Measurements from ENCODE around the gene MYO1D.
A peak's percentile ranks its signal among the peaks of the same experiment; 100 is the strongest.

MYO1D gene

GRCh38 chr17:32601866-32602265, 275.1 kb downstream of the MYO1D start:
- Histone ChIP-seq H3K4me2 (no peak overlapping the region), H3K79me2 (ENCODE audit: insufficient read depth, low read depth) (no peaks in the 10 kb centered on the region), H3K27me3 (ENCODE audit: insufficient read depth, low read depth) (no peaks in the 10 kb centered on the region), H3K36me3 (ENCODE audit: insufficient read depth) (no peaks in the 10 kb centered on the region), H4K20me1 (ENCODE audit: insufficient read depth) (no peaks in the 10 kb centered on the region), H2AFZ (ENCODE audit: low read depth) (no peak overlapping the region), H3K4me3 (IDR thresholded peaks at IDR 0.05; ENCODE audit: insufficient read depth, low read depth, low read length) (no peak overlapping the region), H3K4me1 (ENCODE audit: low read depth, poor library complexity, severe bottlenecking) (peaks cover 10% of the 10 kb centered on the region), H3K27ac (no peak overlapping the region), H3K9ac (no peak overlapping the region)
- TF ChIP-seq CTCF (conservative IDR thresholded peaks at IDR 0.05; ENCODE audit: low read depth, low read length): no peak

GRCh38 chr17:32596628-32597027, 280.3 kb downstream of the MYO1D start:
- H2AFZ ChIP-seq (ENCODE audit: low read depth): peak overlapping the region; percentile 88
- peak overlapping the region; percentile 69 for H3K9ac ChIP-seq
- H3K79me2 ChIP-seq (ENCODE audit: insufficient read depth, low read depth): no peaks in the 10 kb centered on the region
- no peaks in the 10 kb centered on the region for H3K27me3 ChIP-seq (ENCODE audit: insufficient read depth, low read depth)
- peak overlapping the region; percentile 84 for H3K27ac ChIP-seq
- H3K4me3 ChIP-seq (IDR thresholded peaks at IDR 0.05; ENCODE audit: insufficient read depth, low read depth, low read length): no peak overlapping the region
- peak overlapping the region; percentile 81 for H3K4me2 ChIP-seq
- no peaks in the 10 kb centered on the region for H3K36me3 ChIP-seq (ENCODE audit: insufficient read depth)
- H4K20me1 ChIP-seq (ENCODE audit: insufficient read depth): no peaks in the 10 kb centered on the region
- no peak for TF ChIP-seq CTCF (conservative IDR thresholded peaks at IDR 0.05; ENCODE audit: low read depth, low read length)
- H3K4me1 ChIP-seq (ENCODE audit: low read depth, poor library complexity, severe bottlenecking): peaks cover 40% of the 10 kb centered on the region

- Histone ChIP-seq H3K79me2 (ENCODE audit: insufficient read depth, low read depth) (no peaks in the 10 kb centered on the region), H4K20me1 (ENCODE audit: insufficient read depth) (no peaks in the 10 kb centered on the region), H3K27me3 (ENCODE audit: insufficient read depth, low read depth) (no peaks in the 10 kb centered on the region), H3K27ac (peak overlapping the region; percentile 84), H3K4me1 (ENCODE audit: low read depth, poor library complexity, severe bottlenecking) (peaks cover 40% of the 10 kb centered on the region), H3K9ac (peak overlapping the region; percentile 69), H3K4me3 (IDR thresholded peaks at IDR 0.05; ENCODE audit: insufficient read depth, low read depth, low read length) (no peak overlapping the region), H2AFZ (ENCODE audit: low read depth) (peak overlapping the region; percentile 88), H3K4me2 (peak overlapping the region; percentile 81), H3K36me3 (ENCODE audit: insufficient read depth) (no peaks in the 10 kb centered on the region)
- no peak for TF ChIP-seq CTCF (conservative IDR thresholded peaks at IDR 0.05; ENCODE audit: low read depth, low read length)
Measured at GRCh38 chr17:32596206-32596605, 280.7 kb downstream of the MYO1D start.

- Histone ChIP-seq H3K27me3 (ENCODE audit: insufficient read depth, low read depth) (no peaks in the 10 kb centered on the region), H3K4me1 (ENCODE audit: low read depth, poor library complexity, severe bottlenecking) (peaks cover 40% of the 10 kb centered on the region), H3K36me3 (ENCODE audit: insufficient read depth) (no peaks in the 10 kb centered on the region), H2AFZ (ENCODE audit: low read depth) (no peak overlapping the region), H3K27ac (no peak overlapping the region), H3K79me2 (ENCODE audit: insufficient read depth, low read depth) (no peaks in the 10 kb centered on the region), H3K9ac (no peak overlapping the region), H4K20me1 (ENCODE audit: insufficient read depth) (no peaks in the 10 kb centered on the region), H3K4me3 (IDR thresholded peaks at IDR 0.05; ENCODE audit: insufficient read depth, low read depth, low read length) (no peak overlapping the region), H3K4me2 (no peak overlapping the region)
- no peak for TF ChIP-seq CTCF (conservative IDR thresholded peaks at IDR 0.05; ENCODE audit: low read depth, low read length)
Measured at GRCh38 chr17:32593003-32593402, 283.9 kb downstream of the MYO1D start.
